ENCODE data around the gene MBP. TPM values are rescaled to one million over a fixed set of nuclear protein-coding genes. Genes with fewer than 3 reads are reported as not detected.

The MBP gene
- total RNA-seq, 3 donors from 2014 or later: 37.9 to 48.5 (median 47.4) TPM

GRCh38 chr18:77074431-77074830, 58.2 kb downstream of the MBP start:
- ATAC-seq (no peak), DNase-seq (no peak)
- Histone ChIP-seq H3K4me1 (ENCODE audit: low read depth) (no peaks in the 10 kb centered on the region), H3K36me3 (ENCODE audit: low read depth) (no peaks in the 10 kb centered on the region), H3K4me3 (no peak overlapping the region), H3K9me3 (no peaks in the 10 kb centered on the region)
- intact Hi-C loops (cut with DNase I, micrococcal nuclease): no loop called here
- TF ChIP-seq, protein P1, sequence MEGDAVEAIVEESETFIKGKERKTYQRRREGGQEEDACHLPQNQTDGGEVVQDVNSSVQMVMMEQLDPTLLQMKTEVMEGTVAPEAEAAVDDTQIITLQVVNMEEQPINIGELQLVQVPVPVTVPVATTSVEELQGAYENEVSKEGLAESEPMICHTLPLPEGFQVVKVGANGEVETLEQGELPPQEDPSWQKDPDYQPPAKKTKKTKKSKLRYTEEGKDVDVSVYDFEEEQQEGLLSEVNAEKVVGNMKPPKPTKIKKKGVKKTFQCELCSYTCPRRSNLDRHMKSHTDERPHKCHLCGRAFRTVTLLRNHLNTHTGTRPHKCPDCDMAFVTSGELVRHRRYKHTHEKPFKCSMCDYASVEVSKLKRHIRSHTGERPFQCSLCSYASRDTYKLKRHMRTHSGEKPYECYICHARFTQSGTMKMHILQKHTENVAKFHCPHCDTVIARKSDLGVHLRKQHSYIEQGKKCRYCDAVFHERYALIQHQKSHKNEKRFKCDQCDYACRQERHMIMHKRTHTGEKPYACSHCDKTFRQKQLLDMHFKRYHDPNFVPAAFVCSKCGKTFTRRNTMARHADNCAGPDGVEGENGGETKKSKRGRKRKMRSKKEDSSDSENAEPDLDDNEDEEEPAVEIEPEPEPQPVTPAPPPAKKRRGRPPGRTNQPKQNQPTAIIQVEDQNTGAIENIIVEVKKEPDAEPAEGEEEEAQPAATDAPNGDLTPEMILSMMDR (IDR thresholded peaks at IDR 0.05): no peak

DNA sequence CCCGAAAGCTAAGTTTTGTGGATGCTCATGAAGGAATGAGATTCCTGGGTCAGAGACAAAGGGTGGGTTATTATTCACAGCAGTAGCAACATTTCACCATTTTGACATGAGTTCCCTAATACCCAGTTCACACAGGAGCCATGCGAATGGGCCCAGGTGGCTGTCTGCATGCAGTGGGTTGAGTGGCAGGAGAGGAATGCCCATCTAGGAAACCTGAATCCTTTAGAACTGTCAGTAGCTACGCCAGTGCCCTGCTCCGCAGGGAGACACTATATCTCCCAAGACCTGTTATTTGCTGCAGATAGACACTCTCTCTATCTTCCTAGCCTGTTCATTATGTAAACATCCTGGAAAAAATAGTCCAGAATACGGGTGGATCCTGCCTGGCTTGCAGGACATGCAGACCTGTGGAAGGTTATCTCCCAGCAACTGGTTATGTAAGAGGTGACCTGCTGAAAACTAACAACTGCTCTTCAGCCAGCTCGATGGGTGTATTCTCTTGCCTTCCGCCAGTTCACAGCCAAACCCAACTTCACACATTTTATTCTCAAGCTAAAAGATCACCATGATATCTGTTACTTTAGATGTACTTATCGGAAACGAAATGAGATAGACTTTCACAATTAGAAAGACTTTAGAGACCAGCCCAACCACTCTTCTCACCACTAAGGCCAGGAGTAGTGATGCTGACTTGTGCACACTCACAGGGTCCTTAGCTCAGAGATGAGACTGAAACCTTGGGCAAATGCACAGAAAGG, 59.1 kb downstream of the MBP start:
- intact Hi-C loops (cut with DNase I, micrococcal nuclease): no loop called here
- H3K4me3 ChIP-seq: no peak overlapping the region
- DNase-seq (no peak), ATAC-seq (peak; percentile 9)
- peaks cover 3% of the 10 kb centered on the region for H3K4me1 ChIP-seq (ENCODE audit: low read depth)
- no peaks in the 10 kb centered on the region for H3K36me3 ChIP-seq (ENCODE audit: low read depth)
- H3K9me3 ChIP-seq: no peaks in the 10 kb centered on the region
- TF ChIP-seq, protein P1 (IDR thresholded peaks at IDR 0.05): no peak

GRCh38 chr18:77072566-77072965, 60.0 kb downstream of the MBP start:
- no peak overlapping the region for H3K4me3 ChIP-seq
- H3K9me3 ChIP-seq: no peaks in the 10 kb centered on the region
- ATAC-seq (no peak), DNase-seq (no peak)
- intact Hi-C loops (cut with DNase I, micrococcal nuclease): no loop called here
- H3K4me1 ChIP-seq (ENCODE audit: low read depth): peaks cover 8% of the 10 kb centered on the region
- no peaks in the 10 kb centered on the region for H3K36me3 ChIP-seq (ENCODE audit: low read depth)
- TF ChIP-seq, protein P1 (IDR thresholded peaks at IDR 0.05): no peak

- Histone ChIP-seq H3K9me3 (no peaks in the 10 kb centered on the region), H3K4me3 (no peak overlapping the region), H3K36me3 (ENCODE audit: low read depth) (no peaks in the 10 kb centered on the region), H3K4me1 (ENCODE audit: low read depth) (peaks cover 15% of the 10 kb centered on the region)
- ATAC-seq (peak; percentile 14), DNase-seq (peak in 1 of 3 donors; percentile 59)
- TF ChIP-seq, protein P1 (IDR thresholded peaks at IDR 0.05): no peak
- intact Hi-C loops (cut with DNase I, micrococcal nuclease): no loop called here
These were observed 60.8 kb downstream of the MBP start for GRCh38 chr18:77071711-77072292.

DNA sequence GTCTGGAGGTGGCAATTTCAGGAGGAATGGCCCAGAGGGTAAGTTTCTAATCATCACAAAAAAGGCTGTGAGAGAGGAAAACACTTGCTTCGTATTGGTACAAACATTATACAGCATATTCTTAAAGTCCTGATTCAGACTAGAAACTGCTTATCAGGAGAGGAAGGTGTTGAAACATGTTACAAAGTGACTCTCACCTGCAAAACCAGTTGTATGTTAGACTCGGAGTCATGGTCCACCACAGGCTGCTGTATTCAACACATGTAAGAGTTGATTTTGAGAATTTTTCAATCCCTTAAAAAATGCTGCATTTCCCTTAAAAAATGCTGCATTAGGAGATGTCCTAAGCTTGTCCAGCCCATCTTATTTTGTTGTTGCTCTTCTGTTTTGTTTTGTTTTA, 61.5 kb downstream of the MBP start:
- TF ChIP-seq, protein P1 (IDR thresholded peaks at IDR 0.05): no peak
- H3K4me3 ChIP-seq: no peak overlapping the region
- ATAC-seq (no peak), DNase-seq (no peak)
- H3K9me3 ChIP-seq: no peaks in the 10 kb centered on the region
- no peaks in the 10 kb centered on the region for H3K36me3 ChIP-seq (ENCODE audit: low read depth)
- intact Hi-C loops (cut with DNase I, micrococcal nuclease): no loop called here
- peaks cover 16% of the 10 kb centered on the region for H3K4me1 ChIP-seq (ENCODE audit: low read depth)

Measured in mucosa of descending colon (tissue), 3 donors.